ENCODE measurements around the gene NPSR1.
"Not testable (repeated sequence)": the region's sequence is repeated elsewhere in the genome, so short reads cannot be mapped to it uniquely, and the experiment has no call there.

Gene NPSR1

GRCh38 chr7:34657632-34658268, at the start of gene NPSR1:
Gene NPSR1, plus strand, starts transcription at chr7:34658218. Its CDS starts 195 bp downstream, at chr7:34658413.
- Mint-ChIP-seq H3K27ac (no peak within 1 kb of the TSS), H3K4me3 (no peak within 1 kb of the TSS), H3K9me3 (peaks cover 3 to 4% of the 10 kb centered on the region in 2 donors), H3K4me1 (no peaks in the 10 kb centered on the region), H3K27me3 (no peaks in the 10 kb centered on the region), H3K36me3 (no peaks in the 10 kb centered on the region)
- peak in 1 of 2 donors; percentile 16 for ATAC-seq (replicated peaks)
- DNase-seq: no peak

GRCh38 chr7:34612661-34613060, 45.4 kb upstream of the NPSR1 start:
- no peak for ATAC-seq (replicated peaks)
- no peak for DNase-seq
- Mint-ChIP-seq H3K27ac (no peak overlapping the region), H3K9me3 (peaks cover 6 to 9% of the 10 kb centered on the region in 2 donors), H3K27me3 (no peaks in the 10 kb centered on the region), H3K4me3 (no peak overlapping the region), H3K36me3 (no peaks in the 10 kb centered on the region), H3K4me1 (no peaks in the 10 kb centered on the region)

GRCh38 chr7:34620425-34620824, 37.6 kb upstream of the NPSR1 start:
- Mint-ChIP-seq H3K4me1 (no peaks in the 10 kb centered on the region), H3K9me3 (peaks cover 0 to 2% of the 10 kb centered on the region in 2 donors), H3K27me3 (no peaks in the 10 kb centered on the region), H3K27ac (no peak overlapping the region), H3K4me3 (no peak overlapping the region), H3K36me3 (no peaks in the 10 kb centered on the region)
- no peak for DNase-seq
- no peak for ATAC-seq (replicated peaks)

- ATAC-seq (replicated peaks) (no peak), DNase-seq (no peak)
- peaks cover 0 to 2% of the 10 kb centered on the region in 2 donors for H3K9me3 Mint-ChIP-seq
- no peaks in the 10 kb centered on the region for H3K27me3 Mint-ChIP-seq
- no peak overlapping the region for H3K4me3 Mint-ChIP-seq
- H3K27ac Mint-ChIP-seq: no peak overlapping the region
- no peaks in the 10 kb centered on the region for H3K4me1 Mint-ChIP-seq
- H3K36me3 Mint-ChIP-seq: no peaks in the 10 kb centered on the region
These were observed 35.8 kb upstream of the NPSR1 start for GRCh38 chr7:34622182-34622581.

- H3K4me1 Mint-ChIP-seq: no peaks in the 10 kb centered on the region
- H3K27me3 Mint-ChIP-seq: no peaks in the 10 kb centered on the region
- H3K4me3 Mint-ChIP-seq: no peak overlapping the region
- DNase-seq (no peak), ATAC-seq (replicated peaks) (no peak)
- H3K36me3 Mint-ChIP-seq: no peaks in the 10 kb centered on the region
- peaks cover 0 to 2% of the 10 kb centered on the region in 2 donors for H3K9me3 Mint-ChIP-seq
- no peak overlapping the region for H3K27ac Mint-ChIP-seq
These were observed 35.2 kb upstream of the NPSR1 start for GRCh38 chr7:34622771-34623250.

GRCh38 chr7:34628618-34629017, 29.4 kb upstream of the NPSR1 start:
- H3K27ac Mint-ChIP-seq; H3K36me3 Mint-ChIP-seq; H3K4me3 Mint-ChIP-seq; ATAC-seq (replicated peaks); H3K4me1 Mint-ChIP-seq; H3K27me3 Mint-ChIP-seq; DNase-seq: not testable (repeated sequence)
- H3K9me3 Mint-ChIP-seq: peaks cover 0 to 12% of the 10 kb centered on the region in 2 donors

- DNase-seq: no peak
- H3K4me3 Mint-ChIP-seq: no peak overlapping the region
- ATAC-seq (replicated peaks): no peak
- H3K27ac Mint-ChIP-seq: no peak overlapping the region
- no peaks in the 10 kb centered on the region for H3K36me3 Mint-ChIP-seq
- H3K27me3 Mint-ChIP-seq: no peaks in the 10 kb centered on the region
- H3K9me3 Mint-ChIP-seq: peaks cover 4 to 5% of the 10 kb centered on the region in 2 donors
- H3K4me1 Mint-ChIP-seq: no peaks in the 10 kb centered on the region
These were observed 5.2 kb upstream of the NPSR1 start for GRCh38 chr7:34652809-34653208.

GRCh38 chr7:34653787-34654186, 4.2 kb upstream of the NPSR1 start:
- Mint-ChIP-seq H3K27ac (no peak overlapping the region), H3K4me1 (no peaks in the 10 kb centered on the region), H3K9me3 (peaks cover 4 to 5% of the 10 kb centered on the region in 2 donors), H3K27me3 (no peaks in the 10 kb centered on the region), H3K36me3 (no peaks in the 10 kb centered on the region), H3K4me3 (no peak overlapping the region)
- ATAC-seq (replicated peaks): no peak
- no peak for DNase-seq

- H3K4me1 Mint-ChIP-seq: no peaks in the 10 kb centered on the region
- H3K9me3 Mint-ChIP-seq: peaks cover 3 to 4% of the 10 kb centered on the region in 2 donors
- ATAC-seq (replicated peaks) (no peak), DNase-seq (no peak)
- H3K27ac Mint-ChIP-seq: no peak overlapping the region
- no peaks in the 10 kb centered on the region for H3K36me3 Mint-ChIP-seq
- H3K27me3 Mint-ChIP-seq: no peaks in the 10 kb centered on the region
- no peak overlapping the region for H3K4me3 Mint-ChIP-seq
These were observed 2.6 kb upstream of the NPSR1 start for GRCh38 chr7:34655384-34655783.

- H3K4me3 Mint-ChIP-seq: no peak overlapping the region
- ATAC-seq (replicated peaks): no peak
- no peaks in the 10 kb centered on the region for H3K27me3 Mint-ChIP-seq
These were observed 2.0 kb upstream of the NPSR1 start for GRCh38 chr7:34656041-34656440.

GRCh38 chr7:34659472-34660075, 1.6 kb downstream of the NPSR1 start:
- ATAC-seq (replicated peaks): no peak

More at GRCh38 chr7:34656041-34656440, 2.0 kb upstream of the NPSR1 start:
- Mint-ChIP-seq H3K27ac (no peak overlapping the region), H3K36me3 (no peaks in the 10 kb centered on the region), H3K4me1 (no peaks in the 10 kb centered on the region), H3K9me3 (peaks cover 3 to 4% of the 10 kb centered on the region in 2 donors)
- no peak for DNase-seq

GRCh38 chr7:34662058-34662708, 4.2 kb downstream of the NPSR1 start:
- Mint-ChIP-seq H3K4me1 (no peaks in the 10 kb centered on the region), H3K4me3 (no peak overlapping the region), H3K36me3 (no peaks in the 10 kb centered on the region), H3K27ac (no peak overlapping the region), H3K9me3 (peaks cover 0 to 4% of the 10 kb centered on the region in 2 donors), H3K27me3 (no peaks in the 10 kb centered on the region)
- DNase-seq (no peak), ATAC-seq (replicated peaks) (no peak)

More at GRCh38 chr7:34659472-34660075, 1.6 kb downstream of the NPSR1 start:
- H3K36me3 Mint-ChIP-seq: no peaks in the 10 kb centered on the region
- H3K4me3 Mint-ChIP-seq: no peak overlapping the region
- DNase-seq: no peak
- H3K4me1 Mint-ChIP-seq: no peaks in the 10 kb centered on the region
- H3K27me3 Mint-ChIP-seq: no peaks in the 10 kb centered on the region
- peaks cover 4 to 5% of the 10 kb centered on the region in 2 donors for H3K9me3 Mint-ChIP-seq
- H3K27ac Mint-ChIP-seq: no peak overlapping the region

- no peaks in the 10 kb centered on the region for H3K27me3 Mint-ChIP-seq
- no peaks in the 10 kb centered on the region for H3K36me3 Mint-ChIP-seq
- no peak for DNase-seq
- H3K27ac Mint-ChIP-seq: no peak overlapping the region
- ATAC-seq (replicated peaks): no peak
- H3K4me3 Mint-ChIP-seq: no peak overlapping the region
- peaks cover 0 to 4% of the 10 kb centered on the region in 2 donors for H3K9me3 Mint-ChIP-seq
- H3K4me1 Mint-ChIP-seq: no peaks in the 10 kb centered on the region
These were observed 6.7 kb downstream of the NPSR1 start for GRCh38 chr7:34664755-34665154.

- no peaks in the 10 kb centered on the region for H3K9me3 Mint-ChIP-seq
- no peak overlapping the region for H3K27ac Mint-ChIP-seq
- no peak for ATAC-seq (replicated peaks)
- no peaks in the 10 kb centered on the region for H3K4me1 Mint-ChIP-seq
- no peak for DNase-seq
- no peaks in the 10 kb centered on the region for H3K27me3 Mint-ChIP-seq
- H3K4me3 Mint-ChIP-seq: no peak overlapping the region
- no peaks in the 10 kb centered on the region for H3K36me3 Mint-ChIP-seq
These were observed 14.4 kb downstream of the NPSR1 start for GRCh38 chr7:34672430-34672829.

- Mint-ChIP-seq H3K27me3 (no peaks in the 10 kb centered on the region), H3K27ac (no peak overlapping the region), H3K9me3 (no peaks in the 10 kb centered on the region), H3K4me3 (no peak overlapping the region), H3K36me3 (no peaks in the 10 kb centered on the region), H3K4me1 (no peaks in the 10 kb centered on the region)
- no peak for DNase-seq
- ATAC-seq (replicated peaks): no peak
These were observed 15.0 kb downstream of the NPSR1 start for GRCh38 chr7:34673066-34673465.

Data from stimulated activated naive B cell treated with anti-CD40 and anti-IgM and Interleukin-4, amounts not matched to agents 10 μg/mL and 1 μg/mL and 100 μg/mL, for 72 hours (primary cell).